Measurements from ENCODE around the gene SLC8A2.

SLC8A2 gene

DNA sequence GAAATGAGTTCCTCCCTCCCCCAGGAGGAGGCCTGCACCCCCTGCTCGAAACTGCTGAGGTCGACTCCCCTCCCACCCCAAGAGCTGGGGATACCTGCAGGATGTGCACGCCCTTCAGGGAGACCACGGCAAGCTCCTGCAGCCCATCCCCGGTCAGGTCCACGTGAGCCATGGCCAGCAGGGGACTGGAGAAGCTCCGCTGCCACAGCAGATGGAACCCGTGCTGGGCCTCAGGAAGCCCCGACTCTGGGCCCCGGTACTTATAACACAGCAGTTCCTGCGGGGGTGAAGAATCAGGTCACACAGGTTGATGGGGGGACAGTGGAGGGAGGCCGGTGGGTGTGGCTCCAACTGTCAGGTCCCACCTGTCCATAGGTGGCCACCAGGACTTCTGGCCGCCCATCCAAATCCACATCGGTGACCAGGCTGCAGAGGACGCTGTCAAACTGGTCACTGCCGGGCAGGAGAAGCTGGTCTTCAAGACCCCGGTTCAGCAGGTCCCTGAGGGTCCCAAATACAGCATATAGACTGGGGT, 4.8 kb upstream of the SLC8A2 start:
- H3K9ac ChIP-seq (ENCODE audit: insufficient read length, low read depth), result no peak overlapping the region
- no peaks in the 10 kb centered on the region for H3K27me3 ChIP-seq (ENCODE audit: insufficient read depth, insufficient read length)
- no peaks in the 10 kb centered on the region for H3K9me3 ChIP-seq (ENCODE audit: insufficient read depth, low read length)
- H3K4me3 ChIP-seq (ENCODE audit: insufficient read length, low read depth), result no peak overlapping the region
- H3K4me1 ChIP-seq (ENCODE audit: insufficient read depth, insufficient read length), result no peaks in the 10 kb centered on the region
- TF ChIP-seq YY1 (IDR thresholded peaks at IDR 0.05; ENCODE audit: insufficient read depth, insufficient read length), result no peak
- TF ChIP-seq SUZ12 (IDR thresholded peaks at IDR 0.05; ENCODE audit: extremely low read depth, insufficient read depth, insufficient read length), result no peak
- H3K36me3 ChIP-seq (ENCODE audit: insufficient read depth, insufficient read length, low read length), result peaks cover 19% of the 10 kb centered on the region
- no peak for DNase-seq (ENCODE audit: low read depth, low spot score)

DNA sequence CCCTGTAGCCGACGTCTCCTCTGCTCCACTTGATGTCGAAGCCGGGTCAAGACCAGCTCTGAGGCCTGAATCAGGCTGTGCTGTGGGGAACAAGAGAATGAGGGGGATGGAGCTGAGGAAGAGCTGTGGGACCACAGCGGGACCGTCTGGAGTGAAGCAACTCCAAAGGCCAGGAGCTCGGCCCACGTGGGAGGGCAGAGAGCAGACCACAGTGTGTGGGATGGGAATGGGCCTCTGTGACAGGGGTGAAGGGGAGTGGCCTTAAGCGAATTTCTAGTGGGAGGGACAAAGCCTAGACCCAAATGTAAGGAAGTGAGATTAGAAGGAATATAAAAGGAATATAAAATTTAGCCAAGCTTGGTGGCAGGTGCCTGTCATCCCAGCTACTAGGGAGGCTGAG, 3.8 kb upstream of the SLC8A2 start:
- H3K27me3 ChIP-seq (ENCODE audit: insufficient read depth, insufficient read length), result no peaks in the 10 kb centered on the region
- no peak for TF ChIP-seq ZNF274 (IDR thresholded peaks at IDR 0.05; ENCODE audit: low read depth, low read length)
- TF ChIP-seq SUZ12 (IDR thresholded peaks at IDR 0.05; ENCODE audit: extremely low read depth, insufficient read depth, insufficient read length), result no peak
- no peak for TF ChIP-seq YY1 (IDR thresholded peaks at IDR 0.05; ENCODE audit: insufficient read depth, insufficient read length)
- no peak for DNase-seq (ENCODE audit: low read depth, low spot score)
- H3K4me3 ChIP-seq (ENCODE audit: insufficient read length, low read depth), result no peak overlapping the region
- peaks cover 2% of the 10 kb centered on the region for H3K4me1 ChIP-seq (ENCODE audit: insufficient read depth, insufficient read length)
- peaks cover 19% of the 10 kb centered on the region for H3K36me3 ChIP-seq (ENCODE audit: insufficient read depth, insufficient read length, low read length)
- no peak overlapping the region for H3K9ac ChIP-seq (ENCODE audit: insufficient read length, low read depth)
- no peaks in the 10 kb centered on the region for H3K9me3 ChIP-seq (ENCODE audit: insufficient read depth, low read length)

- peaks cover 9% of the 10 kb centered on the region for H3K4me1 ChIP-seq (ENCODE audit: insufficient read depth, insufficient read length)
- H3K36me3 ChIP-seq (ENCODE audit: insufficient read depth, insufficient read length, low read length), result peaks cover 19% of the 10 kb centered on the region
Measured at GRCh38 chr19:47473336-47473735, 1.6 kb upstream of the SLC8A2 start.

DNA sequence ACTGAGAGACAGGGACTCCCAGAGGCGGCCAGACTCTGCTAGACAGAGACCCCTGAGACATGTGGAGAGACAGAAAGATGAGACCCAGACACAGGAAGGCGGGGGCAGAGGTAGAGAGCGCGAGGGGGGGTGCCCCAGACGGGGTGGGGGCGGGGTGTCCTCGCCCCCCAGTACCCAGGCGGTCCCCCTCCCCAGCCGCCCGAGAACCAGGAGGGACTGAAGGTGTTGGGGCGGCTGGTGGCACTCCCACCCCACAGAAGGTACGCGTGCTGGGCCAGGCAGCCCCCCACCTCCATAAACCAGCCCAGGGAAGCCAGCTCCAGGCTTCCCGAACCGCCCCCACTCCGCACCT, 336 bp downstream of the SLC8A2 start:
- no peak for TF ChIP-seq YY1 (IDR thresholded peaks at IDR 0.05; ENCODE audit: insufficient read depth, insufficient read length)
- no peak for TF ChIP-seq ZNF274 (IDR thresholded peaks at IDR 0.05; ENCODE audit: low read depth, low read length)
- TF ChIP-seq SUZ12 (IDR thresholded peaks at IDR 0.05; ENCODE audit: extremely low read depth, insufficient read depth, insufficient read length), result no peak
- Histone ChIP-seq H3K9me3 (ENCODE audit: insufficient read depth, low read length) (no peaks in the 10 kb centered on the region), H3K27me3 (ENCODE audit: insufficient read depth, insufficient read length) (no peaks in the 10 kb centered on the region), H3K36me3 (ENCODE audit: insufficient read depth, insufficient read length, low read length) (peaks cover 6% of the 10 kb centered on the region), H3K9ac (ENCODE audit: insufficient read length, low read depth) (peak overlapping the region; percentile 51), H3K4me3 (ENCODE audit: insufficient read length, low read depth) (peak overlapping the region; percentile 54), H3K4me1 (ENCODE audit: insufficient read depth, insufficient read length) (peaks cover 9% of the 10 kb centered on the region)
- no peak for DNase-seq (ENCODE audit: low read depth, low spot score)

More at GRCh38 chr19:47473336-47473735, 1.6 kb upstream of the SLC8A2 start:
- DNase-seq (ENCODE audit: low read depth, low spot score), result no peak
- Histone ChIP-seq H3K9ac (ENCODE audit: insufficient read length, low read depth) (no peak overlapping the region), H3K9me3 (ENCODE audit: insufficient read depth, low read length) (no peaks in the 10 kb centered on the region), H3K4me3 (ENCODE audit: insufficient read length, low read depth) (no peak overlapping the region), H3K27me3 (ENCODE audit: insufficient read depth, insufficient read length) (no peaks in the 10 kb centered on the region)
- TF ChIP-seq ZNF274 (IDR thresholded peaks at IDR 0.05; ENCODE audit: low read depth, low read length) (no peak), SUZ12 (IDR thresholded peaks at IDR 0.05; ENCODE audit: extremely low read depth, insufficient read depth, insufficient read length) (no peak)

GRCh38 chr19:47470447-47471195, 1.1 kb downstream of the SLC8A2 start:
- peak overlapping the region; percentile 10 for H3K9ac ChIP-seq (ENCODE audit: insufficient read length, low read depth)
- no peaks in the 10 kb centered on the region for H3K9me3 ChIP-seq (ENCODE audit: insufficient read depth, low read length)
- H3K4me1 ChIP-seq (ENCODE audit: insufficient read depth, insufficient read length), result peaks cover 9% of the 10 kb centered on the region
- no peak for DNase-seq (ENCODE audit: low read depth, low spot score)
- H3K27me3 ChIP-seq (ENCODE audit: insufficient read depth, insufficient read length), result no peaks in the 10 kb centered on the region
- TF ChIP-seq YY1 (IDR thresholded peaks at IDR 0.05; ENCODE audit: insufficient read depth, insufficient read length) (no peak), SUZ12 (IDR thresholded peaks at IDR 0.05; ENCODE audit: extremely low read depth, insufficient read depth, insufficient read length) (no peak)
- H3K36me3 ChIP-seq (ENCODE audit: insufficient read depth, insufficient read length, low read length), result peaks cover 4% of the 10 kb centered on the region
- H3K4me3 ChIP-seq (ENCODE audit: insufficient read length, low read depth), result peak overlapping the region; percentile 54

DNA sequence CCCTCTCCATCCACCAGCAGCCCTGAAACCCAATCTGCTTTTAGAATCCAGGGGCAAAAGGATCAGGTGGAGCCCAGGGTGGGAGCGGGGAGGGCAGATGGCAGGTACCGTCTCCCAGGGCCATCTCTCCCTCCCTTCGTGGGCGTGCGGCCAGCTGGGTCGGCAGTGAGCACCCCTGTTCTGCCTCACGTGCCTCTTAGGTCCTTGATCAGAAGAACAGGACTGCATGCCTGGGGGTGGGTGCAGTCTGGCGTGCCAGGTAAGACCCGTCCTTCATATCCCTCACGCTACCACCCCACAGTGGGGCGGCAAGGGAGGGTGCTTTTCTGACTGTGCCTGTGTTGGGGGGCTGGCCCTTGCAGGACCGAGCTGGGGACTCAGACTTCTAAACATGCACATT, 2.0 kb downstream of the SLC8A2 start:
- no peak for DNase-seq (ENCODE audit: low read depth, low spot score)
- H3K9ac ChIP-seq (ENCODE audit: insufficient read length, low read depth), result peak overlapping the region; percentile 8
- peaks cover 9% of the 10 kb centered on the region for H3K4me1 ChIP-seq (ENCODE audit: insufficient read depth, insufficient read length)
- H3K36me3 ChIP-seq (ENCODE audit: insufficient read depth, insufficient read length, low read length), result no peaks in the 10 kb centered on the region
- H3K27me3 ChIP-seq (ENCODE audit: insufficient read depth, insufficient read length), result no peaks in the 10 kb centered on the region
- no peaks in the 10 kb centered on the region for H3K9me3 ChIP-seq (ENCODE audit: insufficient read depth, low read length)
- no peak overlapping the region for H3K4me3 ChIP-seq (ENCODE audit: insufficient read length, low read depth)
- TF ChIP-seq SUZ12 (IDR thresholded peaks at IDR 0.05; ENCODE audit: extremely low read depth, insufficient read depth, insufficient read length), result no peak
- no peak for TF ChIP-seq YY1 (IDR thresholded peaks at IDR 0.05; ENCODE audit: insufficient read depth, insufficient read length)
- no peak for TF ChIP-seq ZNF274 (IDR thresholded peaks at IDR 0.05; ENCODE audit: low read depth, low read length)

- H3K9ac ChIP-seq (ENCODE audit: insufficient read length, low read depth), result no peak overlapping the region
Measured at GRCh38 chr19:47469363-47469700, 2.4 kb downstream of the SLC8A2 start.

More at GRCh38 chr19:47469363-47469700, 2.4 kb downstream of the SLC8A2 start:
- no peak for DNase-seq (ENCODE audit: low read depth, low spot score)
- Histone ChIP-seq H3K27me3 (ENCODE audit: insufficient read depth, insufficient read length) (no peaks in the 10 kb centered on the region), H3K4me1 (ENCODE audit: insufficient read depth, insufficient read length) (peaks cover 9% of the 10 kb centered on the region), H3K36me3 (ENCODE audit: insufficient read depth, insufficient read length, low read length) (no peaks in the 10 kb centered on the region), H3K4me3 (ENCODE audit: insufficient read length, low read depth) (no peak overlapping the region), H3K9me3 (ENCODE audit: insufficient read depth, low read length) (no peaks in the 10 kb centered on the region)
- TF ChIP-seq YY1 (IDR thresholded peaks at IDR 0.05; ENCODE audit: insufficient read depth, insufficient read length) (no peak), SUZ12 (IDR thresholded peaks at IDR 0.05; ENCODE audit: extremely low read depth, insufficient read depth, insufficient read length) (no peak), ZNF274 (IDR thresholded peaks at IDR 0.05; ENCODE audit: low read depth, low read length) (no peak)

All from NT2/D1 (cell line).